ENCODE measurements around the gene KRTAP21-2. TPM values are rescaled to one million over a fixed set of nuclear protein-coding genes. Genes with fewer than 3 reads are reported as not detected.

KRTAP21-2 gene

GRCh38 chr21:30718239-30718909 is 28.7 kb downstream of the KRTAP21-2 start, which contains the start of gene KRTAP21-3:
KRTAP21-3 (minus strand) TSS chr21:30718777; CDS start chr21:30718759, 18 bp downstream.
- peaks cover 4% of the 10 kb centered on the region for H3K9me3 ChIP-seq (replicated peaks; ENCODE audit: low read length)
- H3K4me2 ChIP-seq (ENCODE audit: low read length) = no peak within 1 kb of the TSS
- H3K9ac ChIP-seq (ENCODE audit: low read depth, low read length) = no peak within 1 kb of the TSS
- H3K4me1 ChIP-seq (ENCODE audit: control insufficient read depth, insufficient read depth, low read length) = no peaks in the 10 kb centered on the region
- H3K36me3 ChIP-seq (ENCODE audit: insufficient read depth, low read length) = no peaks in the 10 kb centered on the region
- H3K27me3 ChIP-seq (ENCODE audit: control insufficient read depth, insufficient read depth, low read length) = no peaks in the 10 kb centered on the region
- H3K4me3 ChIP-seq (ENCODE audit: low read length) = no peak within 1 kb of the TSS

- no peaks in the 10 kb centered on the region for H3K36me3 ChIP-seq (ENCODE audit: insufficient read depth, low read length)
- no peak overlapping the region for H3K4me3 ChIP-seq (ENCODE audit: low read length)
- H3K27me3 ChIP-seq (ENCODE audit: control insufficient read depth, insufficient read depth, low read length) = no peaks in the 10 kb centered on the region
- no peaks in the 10 kb centered on the region for H3K4me1 ChIP-seq (ENCODE audit: control insufficient read depth, insufficient read depth, low read length)
- no peak overlapping the region for H3K9ac ChIP-seq (ENCODE audit: low read depth, low read length)
- peaks cover 4% of the 10 kb centered on the region for H3K9me3 ChIP-seq (replicated peaks; ENCODE audit: low read length)
- no peak overlapping the region for H3K4me2 ChIP-seq (ENCODE audit: low read length)
Measured at GRCh38 chr21:30717105-30717504, 30.0 kb downstream of the KRTAP21-2 start.

GRCh38 chr21:30714946-30715345 is 32.1 kb downstream of the KRTAP21-2 start:
- Histone ChIP-seq H3K27me3 (ENCODE audit: control insufficient read depth, insufficient read depth, low read length) (no peaks in the 10 kb centered on the region), H3K36me3 (ENCODE audit: insufficient read depth, low read length) (no peaks in the 10 kb centered on the region), H3K4me1 (ENCODE audit: control insufficient read depth, insufficient read depth, low read length) (no peaks in the 10 kb centered on the region), H3K4me3 (ENCODE audit: low read length) (no peak overlapping the region), H3K9me3 (replicated peaks; ENCODE audit: low read length) (no peaks in the 10 kb centered on the region), H3K4me2 (ENCODE audit: low read length) (no peak overlapping the region), H3K9ac (ENCODE audit: low read depth, low read length) (no peak overlapping the region)

- H3K9ac ChIP-seq (ENCODE audit: low read depth, low read length) = no peak overlapping the region
- no peak overlapping the region for H3K4me2 ChIP-seq (ENCODE audit: low read length)
- H3K27me3 ChIP-seq (ENCODE audit: control insufficient read depth, insufficient read depth, low read length) = no peaks in the 10 kb centered on the region
- H3K4me1 ChIP-seq (ENCODE audit: control insufficient read depth, insufficient read depth, low read length) = no peaks in the 10 kb centered on the region
- H3K4me3 ChIP-seq (ENCODE audit: low read length) = no peak overlapping the region
- no peaks in the 10 kb centered on the region for H3K36me3 ChIP-seq (ENCODE audit: insufficient read depth, low read length)
- H3K9me3 ChIP-seq (replicated peaks; ENCODE audit: low read length) = no peaks in the 10 kb centered on the region
Measured at GRCh38 chr21:30714456-30714855, 32.6 kb downstream of the KRTAP21-2 start.

GRCh38 chr21:30713766-30714165 is 33.3 kb downstream of the KRTAP21-2 start:
- H3K9ac ChIP-seq (ENCODE audit: low read depth, low read length) = no peak overlapping the region
- no peaks in the 10 kb centered on the region for H3K9me3 ChIP-seq (replicated peaks; ENCODE audit: low read length)
- H3K27me3 ChIP-seq (ENCODE audit: control insufficient read depth, insufficient read depth, low read length) = no peaks in the 10 kb centered on the region
- no peaks in the 10 kb centered on the region for H3K36me3 ChIP-seq (ENCODE audit: insufficient read depth, low read length)
- H3K4me3 ChIP-seq (ENCODE audit: low read length) = no peak overlapping the region
- no peaks in the 10 kb centered on the region for H3K4me1 ChIP-seq (ENCODE audit: control insufficient read depth, insufficient read depth, low read length)
- H3K4me2 ChIP-seq (ENCODE audit: low read length) = no peak overlapping the region

GRCh38 chr21:30710499-30710898 is 36.6 kb downstream of the KRTAP21-2 start:
- no peak overlapping the region for H3K4me2 ChIP-seq (ENCODE audit: low read length)
- H3K9me3 ChIP-seq (replicated peaks; ENCODE audit: low read length) = no peaks in the 10 kb centered on the region
- H3K27me3 ChIP-seq (ENCODE audit: control insufficient read depth, insufficient read depth, low read length) = no peaks in the 10 kb centered on the region
- H3K4me3 ChIP-seq (ENCODE audit: low read length) = no peak overlapping the region
- H3K36me3 ChIP-seq (ENCODE audit: insufficient read depth, low read length) = no peaks in the 10 kb centered on the region
- no peaks in the 10 kb centered on the region for H3K4me1 ChIP-seq (ENCODE audit: control insufficient read depth, insufficient read depth, low read length)
- no peak overlapping the region for H3K9ac ChIP-seq (ENCODE audit: low read depth, low read length)

- H3K27me3 ChIP-seq (ENCODE audit: control insufficient read depth, insufficient read depth, low read length) = no peaks in the 10 kb centered on the region
- H3K9ac ChIP-seq (ENCODE audit: low read depth, low read length) = no peak overlapping the region
- H3K36me3 ChIP-seq (ENCODE audit: insufficient read depth, low read length) = no peaks in the 10 kb centered on the region
- H3K4me3 ChIP-seq (ENCODE audit: low read length) = no peak overlapping the region
- no peak overlapping the region for H3K4me2 ChIP-seq (ENCODE audit: low read length)
- H3K4me1 ChIP-seq (ENCODE audit: control insufficient read depth, insufficient read depth, low read length) = no peaks in the 10 kb centered on the region
- no peaks in the 10 kb centered on the region for H3K9me3 ChIP-seq (replicated peaks; ENCODE audit: low read length)
Measured at GRCh38 chr21:30707409-30707808, 39.6 kb downstream of the KRTAP21-2 start.

Small RNA genes within 50 kb of the gene (small RNA-seq; reads per million reads assigned to genes)
- gene AP000244.1 = not detected
- gene KRTAP21-3 = not detected
